PC-3 (cell line): Measurements from ENCODE around the gene CNTNAP2. TPM values are rescaled to one million over a fixed set of nuclear protein-coding genes. Genes with fewer than 3 reads are reported as not detected.

ENCODE experiments used
- ATAC-seq: fragments of 200-7000 bp; cut with Tn5 transposase; 2 replicates; pipeline ENCODE4 v1.9.1; 2020; ENCODE audit warnings: mild to moderate bottlenecking, moderate library complexity
- BruUV-seq: library from RNA; stranded (reverse); fragments of 400-500 nt; replicated peaks from 2 replicates; lab custom pipeline; 2021; lab: Mats Ljungman, UMichigan
- CTCF ChIA-PET: fragments of 300-600 bp; sonication (Branson Sonifier 250); formaldehyde crosslinking; loops from one replicate; lab custom pipeline; 2022; ENCODE audit warnings: antibody characterized with exemption; lab: Charles Lee
- POLR2A ChIA-PET: fragments of 300-600 bp; sonication (Branson Sonifier 250); formaldehyde crosslinking; loops from one replicate; lab custom pipeline; 2022; ENCODE audit warnings: antibody characterized with exemption; ENCODE audit not compliant: unreplicated experiment; lab: Charles Lee
- DNase-seq: peaks from one replicate; pipeline ENCODE4 v3.0.0-alpha.2; 2015
- H2AFZ ChIP-seq: fragments of 300-600 bp; sonication (generic); 2 replicates; pipeline ENCODE4 v1.6.0; 2016; ENCODE audit warnings: antibody characterized with exemption, low read length
- H3F3A ChIP-seq: fragments of 300-600 bp; sonication (generic); one replicate; pipeline ENCODE4 v1.6.0; 2017; ENCODE audit warnings: antibody characterized with exemption, low read length, control low read depth, mild to moderate bottlenecking; ENCODE audit not compliant: unreplicated experiment
- H3K27ac ChIP-seq: fragments of 300-600 bp; sonication (generic); 2 replicates; pipeline ENCODE4 v1.5.1; 2016; ENCODE audit warnings: mild to moderate bottlenecking, low read length
- H3K27me3 ChIP-seq: fragments of 300-600 bp; sonication (generic); 2 replicates; pipeline ENCODE4 v1.6.1; 2016; ENCODE audit warnings: low read length, mixed read lengths
- H3K36me3 ChIP-seq: fragments of 300-600 bp; sonication (generic); 2 replicates; pipeline ENCODE4 v1.6.1; 2016; ENCODE audit warnings: low read depth, mixed run types, low read length, mixed read lengths
- H3K4me1 ChIP-seq: fragments of 300-600 bp; sonication (generic); 2 replicates; pipeline ENCODE4 v1.5.1; 2016; ENCODE audit warnings: low read length; ENCODE audit not compliant: insufficient read depth
- H3K4me2 ChIP-seq: fragments of 300-600 bp; sonication (generic); 2 replicates; pipeline ENCODE4 v1.6.0; 2016; ENCODE audit warnings: low read length
- H3K4me3 ChIP-seq: fragments of 300-600 bp; sonication (generic); 2 replicates; pipeline ENCODE4 v1.5.1; 2016; ENCODE audit warnings: mild to moderate bottlenecking, low read length, mixed read lengths
- H3K79me2 ChIP-seq: fragments of 300-600 bp; sonication (generic); 2 replicates; pipeline ENCODE4 v1.6.1; 2017; ENCODE audit warnings: low read length, mixed read lengths
- H3K9ac ChIP-seq: fragments of 300-600 bp; sonication (generic); 2 replicates; pipeline ENCODE4 v1.6.0; 2016; ENCODE audit warnings: mild to moderate bottlenecking, low read length
- H3K9me2 ChIP-seq: fragments of 300-600 bp; sonication (generic); replicated peaks from 2 replicates; pipeline ENCODE4 v1.6.1; 2016; ENCODE audit warnings: mixed run types, low read length, mixed read lengths
- H3K9me3 ChIP-seq: fragments of 300-600 bp; sonication (generic); 2 replicates; pipeline ENCODE4 v1.6.1; 2016; ENCODE audit warnings: low read length, mixed read lengths
- H4K20me1 ChIP-seq: fragments of 300-600 bp; sonication (generic); 2 replicates; pipeline ENCODE4 v1.6.1; 2016; ENCODE audit warnings: low read length, mixed read lengths
- CTCF ChIP-seq: fragments of 300-600 bp; sonication (generic); conservative IDR thresholded peaks from 2 replicates; pipeline ENCODE4 v1.5.1; 2017; ENCODE audit warnings: antibody characterized with exemption, low read depth, mild to moderate bottlenecking, low read length
- EZH2 ChIP-seq: fragments of 300-600 bp; sonication (generic); IDR thresholded peaks from one replicate; pipeline ENCODE4 v1.6.1; 2017; ENCODE audit warnings: antibody characterized with exemption, mild to moderate bottlenecking, low read length; ENCODE audit not compliant: unreplicated experiment
- EZH2phosphoT487 ChIP-seq: fragments of 300-600 bp; sonication (generic); IDR thresholded peaks from 2 replicates; pipeline ENCODE4 v1.6.1; 2018; ENCODE audit warnings: mild to moderate bottlenecking, antibody characterized with exemption, low read length, borderline replicate concordance
- intact Hi-C: fragments of 100-400 bp; cut with micrococcal nuclease; formaldehyde crosslinking; loops from 2 replicates; pipeline ENCODE4 v1.9.0; 2023
- total RNA-seq: library from RNA; depleted of rRNA; stranded (reverse); fragments of >200 nt; gene quantifications from 2 replicates; pipeline ENCODE4 v1.2.3, GENCODE V29; 2014

CNTNAP2 gene
- total RNA-seq, 1 experiment from 2014 or later = 1.5 TPM

DNA sequence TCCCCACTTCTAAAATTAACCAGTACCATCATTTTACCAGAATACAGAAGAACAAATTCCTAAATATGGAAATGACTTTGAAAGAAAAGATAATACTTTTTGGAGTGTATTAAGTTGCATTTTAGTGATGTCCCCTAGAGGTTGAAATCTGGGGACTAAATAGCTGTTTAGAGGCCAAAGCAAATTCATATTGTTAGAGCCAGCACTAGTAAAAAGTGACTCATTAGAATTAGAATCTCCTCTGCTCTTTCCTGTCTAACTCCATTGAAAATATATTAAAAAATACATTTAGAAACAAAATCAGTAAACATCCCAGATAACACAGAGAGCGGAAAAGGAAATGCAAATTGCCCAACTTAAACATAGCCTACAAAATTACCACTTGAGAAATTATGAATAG lies 1284.3 kb downstream of the CNTNAP2 start:
- H3K9ac ChIP-seq = no peak overlapping the region
- no peaks in the 10 kb centered on the region for H4K20me1 ChIP-seq
- no peak overlapping the region for H3K4me2 ChIP-seq
- 0 out of 2 replicates have a peak, but pooled peaks cover 3% of the 10 kb centered on the region for H3K9me2 ChIP-seq
- H2AFZ ChIP-seq = no peak overlapping the region
- TF ChIP-seq EZH2 (no peak), EZH2phosphoT487 (no peak), CTCF (no peak)
- no peaks in the 10 kb centered on the region for H3F3A ChIP-seq
- ATAC-seq (peak; percentile 78), DNase-seq (no peak)
- H3K27me3 ChIP-seq = no peaks in the 10 kb centered on the region
- H3K36me3 ChIP-seq = no peaks in the 10 kb centered on the region
- no peaks in the 10 kb centered on the region for H3K79me2 ChIP-seq
- H3K4me3 ChIP-seq = no peak overlapping the region
- ChIA-PET POLR2A (no interaction called here), CTCF (no interaction called here)
- H3K4me1 ChIP-seq = peaks cover 4% of the 10 kb centered on the region; the same call in 1 of the 2 replicates
- no peaks in the 10 kb centered on the region for H3K9me3 ChIP-seq
- intact Hi-C loops = no loop called here
- H3K27ac ChIP-seq = no peak overlapping the region
- BruUV-seq = no TSS peak

DNA sequence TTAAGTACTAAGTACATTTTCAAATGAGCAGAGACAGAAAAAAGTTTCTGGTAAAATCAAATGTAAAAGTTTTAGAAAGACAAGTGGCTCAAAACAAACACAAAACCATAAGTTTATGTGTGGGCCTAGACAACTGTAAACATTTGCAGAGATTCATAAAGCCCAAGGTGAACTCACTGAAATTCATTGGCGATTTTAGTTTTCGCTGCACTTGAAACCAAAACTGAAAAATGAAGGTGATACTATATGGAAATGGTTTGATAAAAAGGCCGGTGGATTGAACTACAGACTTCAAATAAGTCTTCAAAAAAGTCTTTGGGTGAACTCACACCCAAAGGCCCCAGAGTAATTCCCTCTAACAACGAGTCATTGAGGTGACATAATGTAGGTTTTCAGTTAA lies 1289.0 kb downstream of the CNTNAP2 start:
- no peaks in the 10 kb centered on the region for H3K27me3 ChIP-seq
- H4K20me1 ChIP-seq = no peaks in the 10 kb centered on the region
- no peak overlapping the region for H3K4me2 ChIP-seq
- ChIA-PET POLR2A (no interaction called here), CTCF (no interaction called here)
- BruUV-seq = no TSS peak
- DNase-seq (no peak), ATAC-seq (no peak)
- H3K4me3 ChIP-seq = no peak overlapping the region
- TF ChIP-seq EZH2phosphoT487 (no peak), CTCF (no peak), EZH2 (no peak)
- no peak overlapping the region for H3K27ac ChIP-seq
- H3K36me3 ChIP-seq = no peaks in the 10 kb centered on the region
- intact Hi-C loops = no loop called here
- H3K9me3 ChIP-seq = no peaks in the 10 kb centered on the region
- H2AFZ ChIP-seq = no peak overlapping the region
- peaks cover 23% of the 10 kb centered on the region for H3K4me1 ChIP-seq
- no peak overlapping the region for H3K9ac ChIP-seq
- no peaks in the 10 kb centered on the region for H3K79me2 ChIP-seq
- no peaks in the 10 kb centered on the region for H3F3A ChIP-seq
- H3K9me2 ChIP-seq = 0 out of 2 replicates have a peak, but pooled peaks cover 3% of the 10 kb centered on the region

- H3K9me3 ChIP-seq = no peaks in the 10 kb centered on the region
- H3K9ac ChIP-seq = no peak overlapping the region
- no peaks in the 10 kb centered on the region for H3F3A ChIP-seq
- H3K4me1 ChIP-seq = peaks cover 23% of the 10 kb centered on the region
- H3K4me2 ChIP-seq = peak overlapping the region; percentile 31; the same call in 1 of the 2 replicates
- no peak overlapping the region for H3K4me3 ChIP-seq
- no peak overlapping the region for H2AFZ ChIP-seq
- POLR2A ChIA-PET = no interaction called here
- no peaks in the 10 kb centered on the region for H4K20me1 ChIP-seq
- intact Hi-C loops = no loop called here
- ATAC-seq = peak; percentile 78
- no peak overlapping the region for H3K27ac ChIP-seq
- CTCF ChIA-PET = no interaction called here
- no peaks in the 10 kb centered on the region for H3K79me2 ChIP-seq
- TF ChIP-seq EZH2phosphoT487 (no peak), CTCF (no peak), EZH2 (no peak)
- BruUV-seq = no TSS peak
- H3K36me3 ChIP-seq = no peaks in the 10 kb centered on the region
- DNase-seq = peak; percentile 40
- H3K27me3 ChIP-seq = no peaks in the 10 kb centered on the region
- H3K9me2 ChIP-seq = 0 out of 2 replicates have a peak, but pooled peaks cover 3% of the 10 kb centered on the region
Observed at GRCh38 chr7:147406521-147407135, 1290.0 kb downstream of the CNTNAP2 start.
